Measurements from ENCODE around the gene ZDHHC11B.

ZDHHC11B gene

DNA sequence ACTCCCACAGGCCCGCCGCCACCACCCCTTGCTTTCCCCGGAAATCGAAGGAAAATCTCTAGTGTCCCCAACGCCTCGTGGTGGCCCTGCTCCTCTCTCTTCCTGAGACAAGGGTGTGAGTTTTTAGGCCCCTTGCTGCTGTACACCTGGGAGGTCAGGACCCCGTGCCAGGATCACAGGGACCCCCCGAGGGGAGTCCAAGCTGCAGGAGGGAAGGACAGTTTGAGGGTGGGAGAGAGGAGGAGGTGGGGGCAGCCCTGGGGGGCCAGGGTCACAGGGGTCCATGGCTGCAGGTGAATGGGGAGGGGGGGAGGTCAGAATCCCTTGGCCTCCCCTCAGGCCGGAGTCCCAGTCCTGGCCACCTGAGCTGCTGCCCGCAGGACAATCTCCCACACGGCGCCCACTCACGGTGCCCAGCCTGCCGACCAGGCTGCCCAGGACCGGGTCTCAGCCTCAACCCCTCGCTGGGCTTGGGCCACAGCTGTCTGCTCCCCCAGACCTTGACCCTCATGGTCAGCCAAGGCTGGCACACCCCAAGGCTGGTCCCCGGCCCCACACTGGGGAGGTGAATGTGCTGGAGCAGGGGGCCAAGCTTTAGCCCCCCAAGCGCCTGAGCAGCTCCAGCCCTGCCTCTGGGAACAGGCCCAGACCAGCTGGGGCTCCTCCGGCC lies 111.2 kb downstream of the ZDHHC11B start:
- DNase-seq (ENCODE audit: low spot score): no peak

DNA sequence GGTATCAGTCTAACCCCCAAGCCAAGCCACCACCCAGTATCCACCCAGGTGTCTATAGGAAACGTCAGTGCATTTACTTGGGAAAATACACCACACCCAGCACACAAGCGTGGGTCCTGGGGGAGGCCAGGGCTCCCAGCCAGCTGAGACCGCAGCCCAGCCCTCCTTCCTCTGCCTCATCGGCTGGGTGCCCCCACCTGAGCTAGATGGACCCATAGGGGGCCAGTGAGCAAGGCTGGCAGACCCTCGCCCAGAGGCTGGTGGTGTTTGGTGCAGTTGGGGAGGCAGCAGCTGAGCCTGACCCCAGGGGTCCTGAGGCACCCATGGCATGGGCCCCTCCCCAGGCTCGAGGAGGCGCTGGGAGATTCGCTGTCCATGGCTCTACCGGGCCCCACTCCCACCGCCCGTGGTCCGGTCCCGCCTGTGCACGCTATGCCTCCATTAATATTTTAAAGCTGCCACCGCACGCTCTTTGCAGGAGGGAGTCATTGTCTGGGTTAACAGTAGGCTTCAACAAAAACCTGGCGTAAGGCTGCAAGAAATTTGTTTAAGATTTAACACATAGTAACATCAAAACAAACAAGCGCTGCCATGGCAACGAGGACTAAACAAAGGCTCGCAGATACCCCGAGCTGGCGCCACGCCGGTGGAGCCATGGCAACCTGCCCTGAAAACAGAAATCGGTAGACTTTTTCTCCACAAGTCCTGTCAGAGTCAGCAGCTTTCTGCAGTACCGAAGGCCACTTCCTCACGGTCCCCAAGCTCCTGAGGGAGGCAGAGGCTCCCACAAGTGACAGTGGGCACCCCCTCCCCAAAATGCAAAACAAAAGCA lies 112.0 kb downstream of the ZDHHC11B start:
- DNase-seq (ENCODE audit: low spot score): no peak

DNA sequence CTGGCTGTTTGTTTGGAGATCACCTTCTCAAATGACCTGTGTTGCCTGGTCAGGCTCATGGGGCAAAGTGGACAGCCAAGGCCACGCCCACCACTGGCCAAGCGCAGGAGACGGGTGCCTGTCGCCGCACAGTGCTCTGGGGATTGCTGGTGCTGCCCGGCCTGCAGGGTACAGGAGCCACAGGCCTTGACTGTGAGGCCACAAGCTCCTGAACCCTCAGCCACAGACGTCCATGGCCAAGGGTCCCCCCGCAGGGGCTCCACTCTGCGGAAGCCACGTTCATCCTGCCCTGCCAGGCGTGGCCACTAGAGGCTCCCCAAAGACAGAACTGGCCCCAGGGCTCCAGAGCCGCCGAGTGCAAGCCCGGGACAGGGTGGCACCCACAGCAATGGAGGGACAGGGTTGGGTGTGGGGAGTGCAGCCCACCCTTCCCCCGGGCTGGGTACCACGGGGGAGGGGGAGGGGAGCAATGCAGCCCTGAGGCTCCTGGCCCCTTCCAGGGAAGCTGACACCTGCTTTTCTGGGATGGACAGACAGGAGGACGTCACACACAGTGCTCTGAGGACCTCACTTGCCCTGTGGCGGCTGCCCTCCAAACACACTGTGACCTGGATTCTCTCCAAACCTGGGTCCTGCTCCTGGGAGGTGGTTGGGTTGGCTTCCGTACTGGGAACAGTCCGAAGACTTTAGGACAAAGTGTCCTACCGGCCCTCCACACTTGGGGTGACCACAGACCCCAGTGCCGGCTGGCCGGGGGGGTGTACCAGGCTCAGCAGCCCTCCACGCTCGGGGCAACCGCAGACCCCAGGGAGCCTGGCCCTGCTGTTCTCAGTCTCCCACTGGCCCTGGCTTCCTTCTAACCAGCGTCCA lies 112.8 kb downstream of the ZDHHC11B start:
- DNase-seq (ENCODE audit: low spot score): peak; percentile 47

DNA sequence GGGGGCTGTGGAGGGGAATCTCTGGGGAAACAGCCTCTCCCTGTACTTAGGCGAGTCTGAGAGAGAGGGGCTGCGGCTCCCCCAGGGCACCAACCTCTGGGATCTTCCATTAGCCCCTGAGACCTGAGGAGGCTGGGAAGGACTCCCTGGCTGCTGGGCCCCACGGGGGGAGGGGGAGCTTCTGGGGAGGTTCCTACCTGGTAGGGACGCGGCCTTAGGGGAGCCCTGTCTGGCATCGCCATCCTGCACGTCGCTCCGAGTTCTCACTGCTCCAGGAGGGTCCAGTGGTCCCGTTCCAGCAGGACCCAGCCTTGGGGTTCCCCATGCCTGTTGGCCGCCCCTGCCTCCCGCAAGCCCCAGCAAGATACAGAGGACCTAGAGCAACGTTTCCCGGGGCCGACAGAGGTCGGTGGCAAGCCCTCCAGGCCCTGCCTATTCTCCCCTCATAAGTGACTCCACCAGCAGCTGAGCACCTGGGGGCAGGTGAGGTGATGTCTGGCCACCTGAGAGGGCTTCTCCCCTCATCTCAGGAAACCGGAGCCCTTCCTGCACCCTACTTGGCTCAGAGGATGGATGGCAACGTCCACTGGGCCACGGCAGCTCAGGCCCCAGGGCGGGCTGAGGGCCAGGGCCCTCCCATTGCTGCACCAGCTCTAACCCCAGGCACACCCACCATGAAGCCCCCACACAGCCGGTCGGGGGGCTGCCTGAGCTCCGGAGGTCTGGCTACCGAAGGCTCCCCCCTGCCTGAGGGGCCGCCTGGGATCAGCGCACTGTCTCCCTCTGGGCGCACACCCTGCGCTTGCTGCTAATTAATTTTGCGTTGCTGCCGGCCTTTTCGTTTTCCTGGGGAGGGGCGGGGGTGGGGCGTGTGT lies 113.9 kb downstream of the ZDHHC11B start:
- DNase-seq (ENCODE audit: low spot score): no peak

DNA sequence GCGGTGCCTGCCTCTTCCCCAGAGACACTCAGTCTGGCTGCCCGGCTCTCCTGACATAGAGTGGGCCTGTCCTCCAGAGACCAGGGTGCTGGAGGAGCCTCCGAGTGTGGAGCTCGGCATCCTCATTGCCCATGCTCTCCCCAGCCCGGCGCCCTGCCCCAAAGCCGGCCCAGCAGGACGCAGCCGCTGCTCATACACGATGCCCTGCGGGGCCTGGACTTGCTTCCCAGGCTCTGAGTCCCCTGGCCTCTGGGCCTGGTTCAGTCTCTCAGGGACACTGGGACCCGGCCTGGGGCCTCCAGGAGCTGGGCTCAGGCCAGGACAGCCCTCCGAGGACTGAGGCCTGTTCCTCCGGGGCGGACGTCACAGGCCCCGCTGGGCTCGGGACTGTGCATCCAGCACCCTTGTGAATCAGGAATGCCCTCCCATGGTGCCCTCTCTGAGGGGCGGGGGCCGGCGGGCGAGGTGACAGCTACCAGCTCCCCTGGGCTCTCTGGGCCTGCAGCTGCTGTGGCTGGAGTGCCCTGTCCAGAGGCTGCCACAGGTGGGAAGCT lies 114.6 kb downstream of the ZDHHC11B start:
- no peak for DNase-seq (ENCODE audit: low spot score)

DNA sequence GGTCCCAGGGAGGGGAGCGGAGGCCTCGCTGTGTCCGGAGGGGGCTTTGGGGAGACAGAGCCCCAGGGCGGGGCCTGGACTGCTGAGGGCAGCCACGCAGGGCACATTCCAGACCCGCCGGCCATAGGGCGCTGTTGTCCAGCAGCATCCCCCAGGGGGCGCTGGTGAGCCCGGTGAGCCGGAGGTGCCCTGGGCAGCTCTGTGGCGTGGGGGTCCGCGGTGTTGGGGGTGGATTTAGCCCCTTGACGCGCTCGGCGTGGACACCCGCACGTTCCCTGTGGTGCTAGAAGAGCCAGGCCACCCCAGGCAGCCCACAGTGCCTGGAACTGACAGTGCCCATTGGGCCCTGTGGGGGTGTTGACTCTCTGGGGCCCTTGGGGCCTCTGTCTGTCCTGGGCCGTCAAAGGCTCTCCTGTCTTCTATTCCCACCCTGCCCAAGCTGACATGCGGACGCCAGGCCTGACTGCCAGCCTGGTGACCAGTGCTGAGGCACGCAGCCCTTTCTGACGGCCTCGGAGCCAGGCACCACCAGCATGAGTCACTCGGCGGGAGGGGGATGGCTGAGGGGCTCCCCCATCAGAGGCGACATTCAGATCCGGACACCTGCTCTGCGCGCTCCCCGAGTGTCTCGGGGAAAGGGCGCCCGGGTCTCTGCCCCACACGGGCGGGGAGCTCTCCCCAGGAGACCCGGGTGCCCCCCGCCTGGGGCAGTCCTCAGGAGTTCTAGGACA lies 115.3 kb downstream of the ZDHHC11B start:
- peak; percentile 24 for DNase-seq (ENCODE audit: low spot score)

DNA sequence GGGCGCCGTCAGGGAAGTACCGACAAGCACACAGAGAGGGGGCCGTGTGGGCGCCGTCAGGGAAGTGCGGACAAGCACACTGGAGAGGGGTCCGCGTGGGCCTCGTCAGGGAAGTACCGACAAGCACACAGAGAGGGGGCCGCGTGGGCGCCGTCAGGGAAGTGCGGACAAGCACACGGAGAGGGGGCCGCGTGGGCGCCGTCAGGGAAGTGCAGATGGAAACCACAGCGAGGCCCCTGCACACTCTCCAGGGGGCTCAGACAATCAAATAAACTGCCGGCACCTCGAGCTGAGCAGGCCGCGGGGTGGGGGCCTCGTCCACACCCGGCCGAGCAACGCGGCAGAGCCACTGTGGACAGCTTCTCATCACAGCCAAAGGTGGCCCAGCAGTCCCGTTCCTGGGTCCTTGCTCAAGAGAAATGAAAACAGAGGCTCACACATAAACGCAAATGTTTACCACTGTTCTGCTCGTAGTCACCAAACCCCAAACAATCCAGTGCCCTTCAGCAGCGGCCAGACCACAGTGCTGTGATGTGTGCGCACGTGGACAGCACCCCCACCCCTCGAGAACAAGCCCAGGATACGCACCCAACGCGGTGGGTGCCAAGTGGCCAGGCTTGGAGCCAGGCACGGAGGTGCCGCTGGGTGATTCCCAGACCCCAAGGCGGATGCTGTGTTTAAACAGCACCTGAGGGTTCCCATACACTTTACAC lies 116.1 kb downstream of the ZDHHC11B start:
- no peak for DNase-seq (ENCODE audit: low spot score)

DNA sequence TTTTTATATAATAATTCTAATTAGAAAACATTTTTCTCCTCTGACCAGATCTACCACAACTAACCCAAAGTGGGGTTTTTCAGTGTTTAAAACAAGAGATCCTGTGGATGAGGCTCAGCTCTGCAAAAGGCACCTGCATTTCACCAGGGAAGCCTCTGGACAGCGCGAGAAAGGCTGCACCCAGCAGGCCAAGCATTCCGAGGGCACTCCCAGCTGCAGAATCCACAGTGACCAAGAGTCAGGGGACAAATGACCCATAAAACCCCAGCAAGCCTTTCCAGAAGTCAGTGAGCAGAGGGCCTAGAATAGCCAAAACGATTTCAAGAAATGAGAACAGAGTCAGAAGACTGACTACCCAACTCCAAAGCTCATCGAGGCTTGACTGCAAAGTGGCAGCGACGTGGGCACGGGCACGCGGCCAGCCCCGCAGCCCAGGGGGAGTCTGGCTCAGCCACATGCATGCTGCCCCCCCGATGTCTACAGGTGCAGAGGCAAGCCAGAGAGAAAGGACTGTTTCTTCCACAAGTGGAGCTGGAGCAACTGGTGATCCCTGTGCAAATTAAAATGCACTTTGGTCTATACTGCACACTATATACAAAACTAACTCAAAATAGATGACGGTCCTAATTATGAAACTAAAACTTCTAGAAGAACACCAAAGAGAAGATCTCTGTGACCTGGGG lies 117.6 kb downstream of the ZDHHC11B start:
- no peak for DNase-seq (ENCODE audit: low spot score)

DNA sequence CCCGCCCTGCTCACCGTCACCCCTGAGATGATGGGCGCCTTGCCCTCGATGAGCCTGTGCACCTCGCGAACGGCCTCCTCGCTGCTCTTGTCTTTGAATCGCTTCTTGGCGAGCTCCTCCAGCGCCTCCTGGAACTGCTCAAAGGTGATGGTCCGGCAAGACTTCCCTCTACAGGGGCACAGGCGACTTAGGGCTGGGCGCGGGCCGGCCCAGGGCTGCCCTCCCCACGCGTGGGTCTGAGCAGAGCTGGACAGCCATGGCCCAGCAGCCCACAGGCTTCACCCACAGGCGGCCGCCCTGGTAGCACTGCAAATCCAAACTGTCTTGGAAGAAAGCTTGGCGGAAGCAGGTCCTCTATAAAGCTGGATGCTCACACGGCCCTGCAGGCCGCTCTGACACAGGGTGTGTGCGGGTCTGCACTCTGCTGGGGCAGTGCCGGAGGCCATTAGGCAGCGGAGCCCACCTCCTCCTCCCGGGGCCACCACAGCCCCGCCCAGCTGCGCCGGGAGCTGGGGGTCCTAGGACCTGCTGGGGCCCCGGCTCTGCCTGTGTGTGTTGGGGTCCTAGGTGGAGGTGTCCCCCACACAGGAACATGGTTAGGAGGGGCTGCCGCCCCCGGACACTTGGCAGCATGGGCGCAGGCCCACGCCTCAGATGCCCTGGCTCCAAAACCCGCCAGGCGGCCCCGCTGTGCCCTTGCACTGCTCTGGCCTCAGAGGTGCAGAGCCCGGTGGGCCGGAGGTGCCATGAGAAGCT lies 118.4 kb downstream of the ZDHHC11B start:
- no peak for DNase-seq (ENCODE audit: low spot score)

DNA sequence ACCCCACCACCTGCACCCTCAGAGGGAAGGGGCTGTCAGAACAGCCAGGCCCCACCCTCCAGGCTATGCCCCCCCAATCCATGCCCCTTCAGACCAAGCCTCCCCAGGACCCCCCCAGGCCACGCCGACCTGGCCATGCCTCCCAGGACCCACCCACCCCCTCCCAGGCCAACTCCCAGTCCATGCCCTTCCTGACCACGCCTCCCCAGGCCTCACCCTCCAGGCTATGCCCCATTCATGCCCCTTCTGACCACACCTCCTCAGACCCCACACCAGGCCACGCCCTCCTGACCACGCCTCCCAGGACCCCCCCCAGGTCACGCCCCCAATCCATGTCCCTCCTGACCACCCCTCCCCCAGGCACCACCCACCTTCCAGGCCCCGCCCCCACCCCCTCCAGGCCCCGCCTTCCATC lies 119.0 kb downstream of the ZDHHC11B start:
- no peak for DNase-seq (ENCODE audit: low spot score)

DNA sequence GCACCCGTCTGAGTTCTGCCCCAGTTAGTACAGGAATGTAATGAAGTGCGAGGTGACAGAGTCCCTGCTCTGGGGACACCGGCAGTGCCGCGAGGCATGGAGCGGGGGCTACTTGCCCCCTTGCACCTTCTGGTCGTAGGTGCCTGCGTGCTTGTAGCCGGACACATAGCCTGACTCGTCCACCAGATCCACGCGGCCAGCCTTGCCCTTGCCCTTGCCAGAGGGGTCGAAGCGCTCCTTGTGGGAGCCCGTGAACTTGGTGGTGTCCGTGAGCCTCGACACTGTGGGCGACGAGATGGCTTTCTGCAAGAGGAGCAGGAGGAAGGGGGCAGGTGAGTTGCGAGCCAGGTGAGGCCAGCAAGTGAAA lies 119.6 kb downstream of the ZDHHC11B start:
- no peak for DNase-seq (ENCODE audit: low spot score)

DNA sequence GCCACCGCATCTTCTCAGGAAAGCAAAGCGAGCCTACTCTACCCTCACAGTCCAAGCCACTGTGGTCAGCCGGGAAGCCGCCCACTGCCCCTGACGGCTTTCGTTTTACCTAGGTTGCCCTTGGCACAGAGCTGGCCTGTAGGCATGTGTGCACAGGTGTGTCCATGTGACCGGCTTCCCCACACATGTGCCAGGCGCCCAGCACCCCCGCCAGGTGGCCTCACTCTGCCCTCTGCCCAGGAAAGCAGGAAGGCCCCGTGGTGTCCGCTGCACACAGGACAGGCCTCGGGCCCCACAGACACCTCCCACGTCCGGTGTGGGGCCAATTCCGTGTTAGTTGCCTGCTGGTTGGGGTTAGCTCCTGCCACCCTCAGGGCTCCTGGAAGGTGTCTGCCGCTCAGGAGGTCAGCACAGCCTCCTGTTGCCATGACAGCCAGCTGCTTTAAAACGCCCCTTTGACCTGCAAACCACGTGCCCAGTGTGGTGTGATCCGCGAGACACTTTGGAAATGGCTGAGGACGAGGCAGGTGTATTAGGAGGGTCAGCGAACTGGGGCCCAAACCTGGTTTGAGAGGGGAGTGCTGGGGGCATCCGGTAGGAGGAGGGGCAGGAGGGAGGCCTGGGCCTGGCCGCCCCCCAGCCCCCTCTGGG lies 120.1 kb downstream of the ZDHHC11B start:
- no peak for DNase-seq (ENCODE audit: low spot score)

DNA sequence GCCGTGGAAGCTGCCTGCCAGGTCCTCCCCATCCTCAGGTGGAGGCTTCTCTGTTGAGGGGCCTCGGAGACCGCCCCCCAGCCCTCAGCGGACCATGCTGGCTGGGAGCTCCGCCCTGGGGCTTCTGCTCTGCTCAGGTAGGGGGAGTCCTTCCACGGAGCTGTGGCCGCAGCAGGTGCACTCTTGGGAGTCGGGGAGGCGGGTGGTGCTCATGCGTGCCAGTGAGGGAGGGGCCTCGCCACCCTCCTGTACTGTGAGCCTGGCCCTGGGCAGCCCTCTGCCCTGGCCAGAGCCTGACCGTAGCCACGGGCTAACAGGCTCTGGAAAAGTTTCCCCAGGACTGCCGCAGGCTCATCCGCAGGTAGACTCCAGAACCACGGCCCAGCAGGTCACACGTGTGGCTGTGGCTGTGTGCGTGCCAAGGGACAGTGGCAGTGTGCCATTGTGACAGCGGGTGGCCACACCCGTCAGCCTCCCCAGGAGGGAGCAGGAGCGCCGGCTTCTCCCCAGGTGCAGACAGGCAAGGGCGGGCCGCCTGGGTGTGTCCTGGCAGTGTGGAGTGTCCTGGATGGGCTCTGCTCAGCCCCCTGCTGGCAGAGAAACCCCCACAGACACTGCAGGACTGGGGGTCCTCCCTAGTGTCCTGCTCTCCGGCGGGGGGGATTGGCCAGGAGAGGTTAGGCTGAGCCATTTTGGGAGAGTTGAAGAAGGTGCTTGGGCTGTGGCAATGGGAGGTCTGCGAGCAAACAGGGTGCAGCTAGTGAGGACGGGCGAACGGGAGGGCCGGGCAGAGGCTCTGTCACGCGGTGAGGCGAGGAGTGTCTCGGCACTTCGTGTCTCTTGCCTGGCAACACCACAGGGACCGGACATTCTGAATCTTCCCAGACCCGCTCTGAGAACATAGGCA lies 120.8 kb downstream of the ZDHHC11B start:
- DNase-seq (ENCODE audit: low spot score): no peak

DNA sequence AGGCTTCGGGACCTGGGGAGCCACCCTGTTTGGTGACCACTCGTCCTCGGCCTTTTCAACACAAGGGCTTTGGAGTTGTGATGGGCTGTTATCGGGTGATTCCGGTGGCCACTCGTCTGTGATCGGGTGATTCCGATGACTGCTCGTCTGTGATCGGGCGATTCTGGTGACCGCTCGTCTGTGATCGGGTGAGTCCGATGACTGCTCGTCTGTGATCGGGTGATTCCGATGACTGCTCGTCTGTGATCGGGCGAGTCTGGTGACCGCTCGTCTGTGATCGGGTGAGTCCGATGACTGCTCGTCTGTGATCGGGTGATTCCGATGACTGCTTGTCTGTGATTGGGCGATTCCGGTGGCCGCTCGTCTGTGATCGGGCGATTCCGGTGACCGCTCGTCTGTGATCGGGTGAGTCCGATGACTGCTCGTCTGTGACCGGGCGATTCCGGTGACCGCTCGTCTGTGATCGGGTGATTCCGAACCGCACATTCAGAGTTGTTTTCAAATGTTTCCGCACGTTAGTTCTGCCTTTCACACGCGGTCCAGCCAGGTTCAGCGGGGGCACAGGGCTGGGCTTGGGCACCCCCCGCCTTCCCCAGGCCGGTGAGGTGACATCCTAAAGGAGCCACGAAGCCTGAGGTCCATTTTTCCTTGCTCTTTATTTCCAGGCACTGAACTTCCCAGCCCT lies 121.6 kb downstream of the ZDHHC11B start:
- DNase-seq (ENCODE audit: low spot score): no peak

DNA sequence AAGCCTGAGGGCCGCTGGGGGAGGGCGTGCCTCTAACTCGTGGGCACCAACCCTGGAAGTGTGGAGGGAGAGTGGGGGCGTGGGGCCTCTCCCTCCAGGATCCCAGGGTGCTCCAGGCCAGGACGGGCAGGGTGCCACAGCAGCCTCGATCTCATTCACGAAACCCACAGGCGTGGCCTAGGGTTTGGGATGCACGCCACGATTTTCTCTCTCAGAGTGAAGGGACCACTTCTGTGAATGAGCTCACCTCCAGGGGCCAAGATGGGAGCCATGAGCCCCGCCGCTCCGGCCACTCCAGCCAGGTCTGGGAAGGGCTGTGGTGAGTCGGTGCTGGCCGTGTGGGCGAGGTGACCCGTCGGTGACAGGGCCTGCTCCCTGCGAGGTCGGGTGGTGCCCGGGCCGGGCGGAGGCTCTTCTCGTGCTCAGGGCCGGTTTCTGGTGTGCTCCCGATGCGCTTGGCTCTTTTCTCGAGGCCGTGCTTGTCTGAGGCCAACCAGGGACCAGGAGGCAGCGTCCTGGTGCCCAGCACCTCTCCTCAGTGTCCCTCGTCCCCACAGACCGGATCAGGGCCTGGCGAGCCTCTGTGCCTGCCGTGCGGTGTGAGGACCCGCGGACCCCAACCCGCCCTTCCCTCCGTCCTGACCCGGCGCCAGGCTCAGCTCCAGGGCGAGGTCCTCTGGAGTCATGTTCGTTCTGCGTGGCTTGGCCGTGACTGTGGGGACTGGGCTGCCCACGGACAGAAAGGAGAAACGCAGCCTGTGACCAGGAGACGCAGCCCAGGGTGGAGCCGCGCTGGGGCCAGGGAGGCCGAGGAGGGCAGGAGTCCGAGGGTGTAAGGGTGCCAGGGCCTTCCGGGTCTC lies 122.4 kb downstream of the ZDHHC11B start:
- no peak for DNase-seq (ENCODE audit: low spot score)

Data from hematopoietic multipotent progenitor cell treated with erythropoietin and hydrocortisone succinate and interleukin-3 and kit ligand, for 15 days (in vitro differentiated cells).